Skin of body (tissue), 2 donors: ENCODE data around the gene ATXN1. TPM values are rescaled to one million over a fixed set of nuclear protein-coding genes. Genes with fewer than 3 reads are reported as not detected.

Source experiments
- DNase-seq: peaks from one replicate; lab custom pipeline; 2025; lab: John Stamatoyannopoulos, UW
- total RNA-seq: library from RNA; depleted of rRNA; stranded (reverse); fragments of >200 nt; gene quantifications from one replicate; pipeline ENCODE4 v1.2.3, GENCODE V29; 2014

Gene ATXN1
- total RNA-seq, 1 donor from 2014 or later = 52.6 TPM

DNA sequence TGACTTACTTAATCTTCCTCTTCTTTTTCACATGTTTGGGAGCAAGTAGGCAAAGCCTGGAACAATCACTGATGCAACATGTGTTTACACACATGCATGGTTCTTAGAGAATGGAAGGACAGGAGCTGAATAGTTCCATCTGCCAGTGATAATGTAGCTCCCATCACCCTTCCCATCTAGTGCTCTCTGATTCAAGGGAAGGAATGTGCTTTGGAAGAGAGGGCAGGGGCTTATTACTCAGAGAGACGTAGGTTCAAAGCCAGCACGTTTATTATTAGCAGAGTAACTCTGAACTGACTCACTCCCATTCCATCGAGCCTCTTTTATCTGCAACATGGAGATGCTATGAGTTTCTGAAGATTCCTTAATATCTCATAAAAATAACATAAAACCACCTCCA is 311.0 kb downstream of the ATXN1 start:
- DNase-seq = peak; percentile 33

DNA sequence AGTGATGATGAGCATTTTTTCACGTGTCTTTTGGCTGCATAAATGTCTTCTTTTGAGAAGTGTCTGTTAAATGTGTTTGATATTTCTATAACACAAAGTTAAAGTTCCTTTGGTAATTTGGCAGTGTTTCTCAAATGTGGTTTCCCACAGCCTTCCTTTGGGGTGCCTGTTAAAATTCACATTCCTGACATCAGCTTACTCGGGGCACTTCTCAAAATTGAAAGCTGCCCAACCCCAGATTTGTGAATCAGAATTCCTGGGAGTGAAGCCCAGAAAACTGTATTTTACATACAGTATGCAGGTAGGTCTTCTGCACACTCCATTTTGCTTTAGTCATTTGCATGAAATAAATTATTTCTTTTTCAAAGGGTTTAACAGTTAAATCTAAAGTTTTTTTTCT is 315.0 kb downstream of the ATXN1 start:
- no peak for DNase-seq

DNA sequence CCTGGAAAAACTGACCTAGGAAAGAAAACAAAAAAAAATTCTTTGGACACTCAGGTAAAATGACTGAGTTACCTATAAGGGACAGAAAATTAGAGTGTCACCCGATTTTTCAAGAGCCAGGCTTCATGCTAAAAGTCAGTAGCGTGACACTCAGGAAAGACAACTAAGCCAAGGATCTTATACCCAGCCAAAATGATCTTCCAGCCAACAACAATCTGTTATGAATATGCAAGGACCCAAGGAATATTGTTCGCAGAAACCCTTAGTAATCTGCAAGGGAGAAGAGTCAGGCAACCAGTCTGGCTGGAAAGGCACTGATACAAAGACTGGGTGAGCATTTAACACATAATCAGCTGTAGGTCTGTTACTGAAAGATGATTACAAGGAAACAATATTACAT is 319.2 kb downstream of the ATXN1 start:
- no peak for DNase-seq

DNA sequence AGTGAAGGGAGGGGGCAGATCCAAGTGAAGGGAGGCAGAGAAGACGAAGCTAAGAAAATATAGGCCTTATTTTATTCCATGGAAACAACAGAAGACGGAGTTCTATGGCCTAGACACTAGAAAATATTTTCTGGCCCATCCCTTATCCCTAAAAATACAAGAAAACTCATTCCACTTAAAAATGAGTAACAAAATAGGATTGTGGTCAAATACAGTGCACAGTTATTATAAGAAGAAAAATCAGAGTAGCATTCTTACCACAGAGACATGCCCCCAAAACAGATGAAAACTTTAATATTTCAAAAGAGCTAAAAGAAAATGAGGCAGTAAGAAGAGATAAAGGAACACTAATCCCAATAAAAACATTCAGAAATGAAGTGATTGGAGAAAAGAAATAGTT is 320.0 kb downstream of the ATXN1 start:
- no peak for DNase-seq

DNA sequence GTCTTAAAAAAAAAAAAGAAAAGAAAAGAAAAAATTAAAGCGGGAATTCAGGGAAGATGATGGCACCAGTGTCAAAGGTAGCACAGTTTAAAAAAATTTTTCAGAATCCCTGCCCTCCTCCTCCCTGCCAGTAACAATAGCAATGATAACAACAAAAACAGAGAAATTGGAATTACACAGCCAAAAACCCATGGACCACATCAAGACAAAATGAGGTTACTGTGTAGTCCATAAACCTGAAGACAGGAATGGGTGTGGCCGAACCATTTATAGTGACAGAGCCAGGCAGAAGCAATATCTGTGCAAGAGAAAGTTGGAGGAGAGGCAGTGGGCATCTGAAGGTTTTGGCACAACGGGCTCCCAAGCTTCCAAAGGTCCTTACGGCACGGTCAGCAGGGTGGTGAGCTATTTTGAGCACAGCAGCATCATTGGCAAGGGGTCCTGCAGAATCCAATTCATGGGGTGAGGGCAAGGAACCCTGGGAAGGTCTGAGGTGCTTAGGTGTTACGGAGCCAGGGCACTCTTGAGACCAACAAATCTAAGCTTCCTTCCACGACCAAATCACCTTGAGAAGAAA is 320.5 kb downstream of the ATXN1 start:
- DNase-seq = no peak

DNA sequence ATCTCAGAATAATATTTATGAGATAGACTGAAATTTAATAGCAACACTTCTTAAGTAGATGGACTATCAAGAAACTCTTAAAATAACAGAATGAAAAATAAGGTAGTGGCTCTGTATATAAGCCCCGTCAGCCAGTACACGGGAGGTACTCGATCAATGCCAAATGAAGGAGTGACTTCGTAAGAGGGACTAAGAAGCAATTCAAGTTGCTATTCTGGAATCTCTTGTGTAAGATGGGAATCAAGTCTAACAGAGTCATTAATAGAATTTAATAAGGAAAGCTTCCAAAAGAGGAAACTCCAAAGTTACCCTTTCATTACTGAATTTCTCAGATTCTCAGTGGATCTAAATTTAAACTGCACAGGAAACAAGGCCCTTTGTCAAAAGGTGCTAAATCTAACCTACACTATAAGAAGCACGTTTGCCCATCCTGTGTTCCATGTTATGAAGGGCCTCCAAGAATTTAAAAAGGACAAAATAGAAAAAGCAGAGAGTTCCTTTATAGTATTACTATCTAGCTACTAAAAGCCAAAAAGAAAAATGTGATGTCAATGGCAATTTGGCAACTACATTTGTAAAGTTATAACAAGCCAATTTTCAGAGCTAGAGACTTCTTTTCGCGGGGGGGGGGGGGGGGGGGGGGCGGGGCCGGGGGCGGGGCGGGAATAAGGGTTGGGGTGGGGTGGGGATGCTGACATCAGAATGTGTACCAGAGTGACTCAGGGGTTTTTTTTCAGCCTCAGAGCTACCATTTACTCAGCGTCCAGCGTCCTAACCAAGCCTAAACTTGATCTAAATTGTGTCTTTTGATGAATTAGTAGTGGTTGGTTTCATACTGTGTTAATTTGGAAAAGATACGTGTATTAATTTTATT is 322.3 kb downstream of the ATXN1 start:
- no peak for DNase-seq

DNA sequence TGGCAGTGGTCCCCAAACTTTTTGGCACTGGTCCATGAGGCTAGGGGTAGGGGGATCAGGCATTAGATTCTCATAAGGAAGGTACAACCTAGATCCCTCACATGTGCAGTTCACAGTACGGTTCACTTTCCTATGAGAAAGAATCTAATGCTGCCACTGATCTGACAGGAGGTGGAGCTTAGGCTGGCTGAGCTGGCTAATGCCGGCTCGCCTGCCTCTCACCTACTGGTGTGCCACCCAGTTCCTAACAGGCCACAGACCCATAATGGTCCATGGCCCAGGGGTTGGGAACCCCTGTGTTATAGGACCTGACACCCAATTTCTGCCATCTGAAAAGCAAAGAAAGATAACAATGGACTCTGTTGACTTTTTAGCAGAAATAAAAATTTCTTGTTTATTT is 323.3 kb downstream of the ATXN1 start:
- DNase-seq = no peak

DNA sequence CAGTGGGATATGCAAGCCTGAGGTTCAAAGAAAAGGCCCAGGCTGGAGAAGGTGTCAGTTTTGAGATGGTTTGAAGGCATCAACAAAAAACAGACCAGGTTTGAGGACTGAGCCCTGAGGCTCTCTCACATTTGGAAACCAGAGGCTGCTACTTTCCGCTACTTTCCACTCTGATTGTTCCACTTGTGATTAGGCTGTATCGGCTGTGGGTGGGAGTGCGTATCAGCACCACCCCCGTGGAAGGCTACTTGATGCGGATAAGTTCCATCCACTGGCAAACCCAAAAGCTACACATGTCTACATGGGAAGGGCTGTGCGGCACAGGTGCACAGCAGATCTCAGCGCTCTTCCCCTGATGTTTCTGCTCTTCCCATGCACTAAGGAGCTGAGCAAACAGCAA is 324.2 kb downstream of the ATXN1 start:
- DNase-seq = no peak

DNA sequence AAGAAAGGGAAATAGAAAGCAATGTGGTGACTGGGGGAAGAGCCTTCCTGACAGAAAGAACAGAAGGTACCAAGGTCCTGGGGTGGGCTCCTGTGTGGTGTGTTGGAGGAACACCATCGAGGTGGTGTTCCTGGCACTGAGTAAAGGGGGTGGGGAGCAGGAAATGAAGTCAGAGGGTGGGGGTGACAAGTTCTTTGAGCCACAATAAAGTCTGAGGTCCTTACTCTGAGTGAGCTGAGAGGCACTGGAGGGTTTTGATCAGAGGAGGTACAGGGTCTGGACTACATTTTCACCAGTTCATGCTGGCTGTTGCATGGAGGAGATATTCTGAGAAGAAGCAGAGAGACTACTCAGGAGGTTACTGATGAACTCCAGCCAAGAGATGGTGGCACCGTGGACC is 324.7 kb downstream of the ATXN1 start:
- DNase-seq = no peak

DNA sequence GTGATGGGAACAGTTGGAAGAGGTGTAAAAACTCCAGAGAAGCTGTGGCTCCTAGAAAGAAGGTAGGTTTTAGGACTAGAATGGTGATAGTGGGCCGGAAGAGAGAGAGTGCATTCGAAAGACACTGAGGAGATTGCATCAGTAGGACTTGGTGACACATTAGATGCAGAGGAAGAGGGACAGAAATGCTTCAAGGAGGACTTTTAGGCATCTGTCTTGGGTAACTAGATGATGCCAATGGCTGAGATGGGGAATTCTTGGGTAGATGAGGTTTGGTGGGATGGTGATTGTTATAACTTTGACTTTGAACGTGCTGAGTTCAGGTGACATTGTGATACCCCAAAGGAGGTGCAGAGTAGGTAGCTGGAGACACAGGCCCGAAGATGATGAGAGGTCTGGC is 326.4 kb downstream of the ATXN1 start:
- DNase-seq = no peak

DNA sequence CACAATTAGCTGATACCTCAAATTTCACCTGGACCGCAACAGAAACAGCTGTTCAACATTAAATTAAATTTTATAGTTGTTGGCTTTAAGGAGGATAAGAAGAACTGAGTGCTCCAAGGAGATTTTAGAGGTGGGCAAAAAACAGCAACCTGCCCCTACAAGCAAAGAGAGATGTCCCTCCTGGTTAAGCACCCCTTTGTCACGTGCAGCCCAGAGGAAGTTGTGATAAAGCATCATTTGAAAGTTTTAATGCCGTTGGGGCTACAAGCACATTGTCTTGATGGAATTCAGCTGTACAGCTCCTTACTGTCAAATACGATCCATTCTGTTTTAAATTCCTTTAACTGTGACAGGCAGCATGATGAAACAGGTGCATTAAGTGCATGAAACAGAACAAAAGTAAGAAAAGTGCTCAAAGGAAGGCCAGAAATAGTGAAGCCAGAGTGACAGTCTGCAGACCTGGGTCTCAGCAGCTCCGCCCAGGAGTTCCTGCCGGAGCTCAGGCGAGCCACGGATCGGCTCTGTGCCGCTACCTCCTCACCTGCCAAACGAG is 327.8 kb downstream of the ATXN1 start:
- DNase-seq = no peak

DNA sequence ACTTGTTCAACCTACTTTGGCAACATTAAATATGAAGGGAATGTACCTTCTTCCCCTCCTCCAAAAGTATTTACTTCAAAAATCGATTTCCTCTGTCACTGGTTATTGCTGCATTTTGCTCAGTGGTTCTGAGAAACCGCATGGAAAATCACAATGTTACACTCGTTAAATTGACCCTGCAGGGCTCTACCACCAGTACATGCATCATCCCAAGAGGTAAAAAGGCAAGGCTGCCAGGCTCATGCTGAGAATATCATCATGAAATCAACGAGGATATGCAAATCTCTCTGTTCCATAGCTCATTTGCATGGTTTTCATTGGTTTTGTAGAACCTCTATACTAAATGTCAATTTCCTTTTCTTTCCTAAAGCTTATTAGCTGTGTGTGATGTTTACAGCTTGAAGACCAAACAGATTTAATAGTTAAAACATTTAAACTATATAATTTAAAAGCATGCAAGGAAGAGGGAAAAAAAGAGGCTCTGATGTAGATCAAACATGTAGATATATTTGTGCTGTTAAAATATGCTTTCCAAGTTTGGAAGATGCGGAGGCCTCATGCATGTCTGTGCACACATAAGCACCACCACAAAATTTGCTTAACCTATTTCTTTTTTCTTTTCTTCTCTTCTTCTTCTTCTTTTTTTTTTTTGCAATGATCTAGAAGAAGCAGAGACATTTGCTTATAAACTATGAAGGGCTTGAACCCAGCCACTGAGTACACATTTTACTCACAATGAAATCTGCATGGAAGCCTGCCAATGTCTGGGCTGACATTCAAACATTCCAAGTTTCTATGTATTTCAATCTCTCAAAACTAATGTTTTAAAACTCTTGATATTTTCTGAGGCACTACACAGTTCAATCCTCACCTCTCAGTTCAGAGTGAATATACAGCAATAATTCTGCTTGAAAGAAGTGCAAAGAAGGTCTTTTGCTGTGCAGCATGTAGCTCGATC is 328.9 kb downstream of the ATXN1 start:
- DNase-seq = peak; percentile 86

DNA sequence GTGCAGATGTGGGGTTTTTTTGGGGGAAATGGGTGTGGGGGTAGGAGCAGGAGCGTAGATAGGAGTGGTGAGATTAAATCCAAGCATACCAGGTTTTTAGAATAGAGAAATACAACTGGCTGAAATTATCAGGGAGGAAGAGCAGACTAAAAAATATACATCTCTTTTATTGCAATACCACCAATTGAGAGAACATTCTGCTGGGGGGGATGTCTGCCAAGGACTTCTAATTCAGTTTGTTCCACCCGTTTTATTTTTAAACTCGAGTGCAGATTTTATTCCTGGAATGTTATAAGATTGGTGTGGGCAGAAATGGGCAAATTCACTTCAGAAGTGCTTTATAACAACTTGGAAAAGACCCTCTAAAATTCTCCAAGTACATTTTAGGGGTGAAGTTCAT is 330.2 kb downstream of the ATXN1 start:
- DNase-seq = no peak

DNA sequence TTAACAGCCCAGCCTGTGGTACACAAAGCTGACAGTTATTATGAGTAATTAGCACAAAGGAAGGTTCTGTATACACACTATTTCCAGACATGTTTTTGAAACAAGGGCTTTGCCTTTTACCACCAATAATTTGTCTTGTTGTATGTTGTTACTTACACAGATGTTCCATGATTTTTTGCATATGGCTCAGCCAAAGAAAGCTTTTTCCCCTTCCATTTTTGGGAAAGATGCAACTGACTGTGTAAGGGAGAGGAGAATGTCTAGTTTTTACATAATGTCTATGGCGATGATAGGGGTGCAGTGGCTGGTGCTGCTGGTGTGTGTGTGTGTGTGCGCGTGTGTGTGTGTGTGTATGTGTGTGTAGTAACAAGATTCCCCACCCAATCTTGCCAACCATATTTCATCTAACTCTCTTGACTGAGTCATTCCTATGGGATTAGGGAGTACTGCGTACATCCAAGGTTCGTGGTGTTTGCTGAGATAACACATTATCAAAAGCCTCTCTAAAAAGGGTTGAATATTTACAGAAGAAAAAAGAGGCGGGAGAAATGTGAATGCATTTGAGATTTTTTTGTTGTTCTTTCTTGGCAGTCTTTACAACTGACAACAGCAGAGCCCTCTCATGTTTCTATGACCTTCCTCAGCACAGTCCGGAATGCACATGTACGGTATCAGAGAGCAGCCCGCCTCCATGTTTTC is 330.7 kb downstream of the ATXN1 start:
- peak; percentile 72 for DNase-seq

DNA sequence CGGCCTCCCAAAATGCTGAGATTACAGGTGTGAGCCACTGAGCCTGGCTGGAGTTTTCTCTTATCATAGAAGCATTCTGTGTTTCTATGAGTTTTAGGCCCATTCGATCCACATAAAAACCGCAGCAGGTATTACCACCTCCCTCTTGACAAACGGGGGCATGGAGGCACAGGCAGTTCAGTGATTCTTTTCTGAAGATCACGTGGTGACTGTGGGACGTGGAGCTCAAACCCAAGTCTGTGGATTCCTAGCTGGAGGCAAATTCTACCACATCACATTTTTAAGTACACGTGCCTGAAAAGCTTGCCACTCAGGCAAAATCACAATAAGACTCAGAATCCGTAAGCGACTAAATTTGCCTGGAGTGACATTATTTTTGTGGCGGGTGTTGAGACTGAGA is 331.6 kb downstream of the ATXN1 start:
- no peak for DNase-seq

DNA sequence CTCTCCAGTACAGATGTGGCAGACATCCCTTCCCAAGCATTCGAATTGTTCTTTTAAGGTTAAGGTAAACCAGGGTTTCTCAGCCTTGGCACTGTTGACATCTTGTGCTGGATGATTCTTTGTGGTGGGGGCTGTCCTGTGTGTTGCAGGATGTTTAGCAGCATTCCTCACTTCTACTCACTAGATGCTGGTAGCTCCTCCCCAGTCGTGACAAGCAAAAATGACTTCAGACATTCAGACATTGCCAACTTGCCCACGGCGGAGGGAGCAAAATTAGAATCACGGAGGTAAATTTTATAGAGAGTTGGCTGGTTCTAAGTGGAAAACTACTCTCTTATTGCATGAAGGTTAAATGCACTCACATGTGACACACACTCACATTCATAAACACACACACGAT is 334.1 kb downstream of the ATXN1 start:
- no peak for DNase-seq

DNA sequence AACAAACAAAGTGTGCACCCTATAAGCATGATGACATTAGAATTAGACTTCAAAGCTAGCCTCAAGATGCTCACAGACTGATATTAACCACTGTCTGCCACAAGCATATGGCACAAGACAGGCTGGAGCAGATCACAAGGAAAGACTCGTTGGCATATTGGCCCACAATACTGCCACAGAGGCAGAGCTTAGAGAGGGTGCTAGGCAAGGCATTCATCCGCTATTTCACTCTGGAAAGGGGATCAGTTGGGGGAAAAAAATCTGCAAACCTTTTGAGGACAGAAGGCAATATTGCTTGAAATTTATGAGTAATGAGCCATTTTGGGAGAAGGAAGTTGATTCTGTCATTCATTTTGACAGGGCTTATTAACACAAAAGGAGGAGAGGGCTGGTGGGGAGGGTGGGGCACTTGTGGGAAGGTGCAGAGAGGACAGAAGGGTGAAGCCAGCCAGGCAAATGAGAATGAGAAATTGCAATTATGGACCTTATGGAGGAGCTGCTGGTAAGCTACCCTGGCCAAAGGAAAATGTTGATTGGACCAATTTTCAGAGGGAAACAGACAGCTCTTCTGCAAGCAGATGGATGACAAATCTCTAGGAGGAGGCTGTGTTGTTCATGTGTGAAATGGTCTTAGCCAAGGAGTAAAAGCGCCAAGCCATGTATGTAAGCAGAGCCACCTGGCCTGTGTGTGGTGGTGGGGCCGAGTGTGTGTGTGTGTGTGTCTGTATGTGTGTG is 335.2 kb downstream of the ATXN1 start:
- DNase-seq = no peak

DNA sequence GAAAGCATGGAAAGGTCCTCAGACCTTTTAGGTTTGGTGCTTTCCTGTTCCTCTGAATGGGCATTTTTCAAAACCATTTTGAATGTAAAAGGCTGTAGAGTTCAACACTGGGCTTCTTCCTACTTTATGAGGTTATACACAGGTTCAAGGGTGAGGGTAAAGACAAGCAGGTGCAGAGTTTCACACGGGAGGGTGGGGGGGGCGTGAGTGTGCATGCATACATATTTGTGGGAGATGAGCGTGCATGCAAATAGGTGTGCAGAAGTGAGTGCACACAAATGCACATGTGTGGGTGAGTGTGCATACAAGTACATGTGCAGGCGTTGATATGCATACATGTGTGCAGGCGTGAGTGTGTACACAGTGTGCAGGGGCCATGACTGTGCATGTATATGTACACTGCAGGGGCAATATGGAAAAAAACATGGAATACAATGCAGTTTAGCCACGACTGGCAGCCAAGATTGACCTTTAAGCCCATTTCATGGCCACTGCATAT is 339.7 kb downstream of the ATXN1 start:
- DNase-seq = no peak

DNA sequence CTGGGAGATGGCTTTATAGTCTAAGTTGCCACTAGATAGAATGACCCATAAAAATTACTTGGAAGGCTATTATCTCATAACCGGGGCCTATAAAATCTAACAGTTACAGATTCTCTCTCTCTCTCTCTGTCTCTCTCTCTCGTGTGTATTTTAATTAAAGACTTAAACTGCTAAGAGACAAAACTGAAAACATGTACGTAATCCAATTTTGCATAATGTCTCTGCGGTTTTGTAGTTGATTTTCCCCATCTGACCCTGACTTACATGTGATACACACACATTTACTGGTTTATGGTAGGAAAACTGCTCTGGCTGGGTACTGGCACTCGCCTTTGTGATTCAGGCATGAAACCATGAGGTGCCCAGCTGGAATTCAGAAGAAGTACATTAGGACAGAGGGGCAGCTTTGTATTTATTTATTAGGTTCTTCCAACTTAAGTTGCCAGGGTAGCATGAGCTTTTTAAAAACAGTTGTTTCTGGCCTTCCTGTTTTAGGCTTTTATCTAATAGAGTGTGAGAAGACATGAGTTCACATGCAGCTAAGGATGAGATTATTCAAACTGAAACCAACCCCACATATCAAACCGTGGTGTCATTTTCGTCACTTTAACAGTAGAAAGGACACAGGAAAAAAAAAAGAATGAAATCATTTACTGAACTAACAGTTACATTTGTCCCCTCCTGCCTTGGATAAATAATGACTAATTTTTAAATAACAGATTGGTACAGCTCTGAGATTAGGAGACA is 340.4 kb downstream of the ATXN1 start:
- peak; percentile 77 for DNase-seq

DNA sequence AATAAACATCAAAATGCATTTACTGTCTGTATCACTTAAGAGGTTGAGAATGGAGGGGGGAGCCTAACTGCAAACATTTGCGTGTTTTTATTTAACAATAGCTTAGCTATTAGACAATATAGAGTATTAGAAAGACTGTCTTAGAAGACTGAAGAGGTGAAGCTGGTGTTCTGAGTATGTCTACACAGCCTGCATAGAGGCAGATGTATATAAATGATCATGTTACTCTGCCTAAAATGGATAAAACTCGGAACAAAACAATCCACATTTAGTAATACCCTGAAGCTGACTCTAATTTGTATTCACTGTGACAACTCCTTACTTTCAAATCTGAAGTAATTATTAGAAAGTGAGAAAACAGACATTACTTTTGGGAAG is 340.9 kb downstream of the ATXN1 start:
- no peak for DNase-seq
